SKM-1 treated with dmso at 0.1 percent for 144 hours (cell line): ENCODE results near the gene PDS5B.
"Not testable (repeated sequence)": the region's sequence is repeated elsewhere in the genome, so short reads cannot be mapped to it uniquely, and the experiment has no call there.

ENCODE experiments used
- DNase-seq: peaks from one replicate; lab custom pipeline; 2025; ENCODE audit not compliant: unreplicated experiment; lab: John Stamatoyannopoulos, UW

The PDS5B gene

GRCh38 chr13:32586080-32586900, at the start of gene PDS5B:
TSS of gene PDS5B (plus strand) at chr13:32586452. CDS start at chr13:32648773, 62,321 bp downstream.
- peak; percentile 91 for DNase-seq

- DNase-seq: no peak
These were observed 48.6 kb upstream of the PDS5B start for GRCh38 chr13:32537580-32538142.

GRCh38 chr13:32538143-32538620, 48.1 kb upstream of the PDS5B start:
- DNase-seq: peak; percentile 57

- peak; percentile 93 for DNase-seq
These were observed 47.5 kb upstream of the PDS5B start, which contains the start of gene N4BP2L2 for GRCh38 chr13:32538621-32539246. TSS of gene N4BP2L2 (minus strand) at chr13:32538795. CDS start at chr13:32537027, 1,768 bp downstream.

DNA sequence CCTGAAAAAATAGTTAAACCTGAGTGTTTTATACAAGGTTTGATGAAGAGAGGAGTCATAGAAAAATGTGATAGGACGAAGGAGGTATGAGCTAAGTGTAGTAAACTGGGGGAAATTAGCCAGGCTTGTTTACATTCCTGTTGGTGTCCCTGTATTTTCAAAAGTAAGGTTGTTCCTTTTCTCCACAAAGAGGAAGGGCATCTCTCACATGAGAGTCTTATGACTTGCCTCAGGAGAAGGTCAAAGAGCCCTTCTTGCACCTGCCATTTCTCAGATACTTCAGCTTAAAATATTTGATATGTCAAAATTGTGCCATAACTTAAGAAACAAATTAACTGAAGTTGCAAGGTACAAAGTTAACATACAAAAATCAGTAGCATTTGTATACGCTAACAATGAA, 44.0 kb upstream of the PDS5B start:
- DNase-seq: no peak

- no peak for DNase-seq
These were observed 41.2 kb upstream of the PDS5B start for GRCh38 chr13:32545083-32545482.

DNA sequence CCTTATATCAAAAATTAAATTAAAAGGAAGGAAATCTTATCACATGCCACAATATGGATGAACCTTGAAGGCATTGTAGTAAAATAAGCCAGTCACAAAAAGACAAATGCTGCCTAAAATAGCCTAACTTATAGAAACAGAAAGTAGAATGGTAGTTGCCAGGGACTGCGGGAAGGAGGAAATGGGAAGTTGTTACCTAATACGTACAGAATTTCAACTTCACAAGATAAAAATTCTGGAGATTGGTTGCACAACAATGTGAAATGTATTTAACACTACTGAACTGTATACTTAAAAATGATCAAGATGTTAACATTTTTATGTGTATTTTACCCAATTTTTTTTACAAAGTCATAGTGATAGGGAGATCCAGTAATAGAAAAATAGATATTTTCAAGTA, 37.4 kb upstream of the PDS5B start:
- peak; percentile 61 for DNase-seq

GRCh38 chr13:32549788-32550187, 36.5 kb upstream of the PDS5B start:
- no peak for DNase-seq

DNA sequence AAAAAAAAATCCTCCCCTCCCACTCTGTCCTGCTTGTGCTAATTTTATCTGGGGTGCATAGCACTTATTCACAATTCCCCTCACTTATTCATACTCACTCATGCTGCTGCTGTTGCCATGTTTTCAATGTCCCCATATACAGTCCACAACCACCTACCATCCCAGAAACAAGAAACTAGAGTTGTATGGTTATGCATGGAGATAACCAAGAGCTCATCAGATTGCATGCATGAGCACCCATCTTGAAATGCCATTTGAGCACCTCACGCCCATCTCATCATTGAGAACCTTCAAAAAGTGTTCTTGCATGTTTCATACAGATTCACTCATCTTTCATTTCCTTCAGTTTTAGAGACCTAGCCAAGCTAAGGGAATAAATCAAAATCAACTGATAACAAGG, 32.5 kb upstream of the PDS5B start:
- no peak for DNase-seq

- DNase-seq: no peak
These were observed 30.6 kb upstream of the PDS5B start for GRCh38 chr13:32555613-32556012.

- DNase-seq: not testable (repeated sequence)
These were observed 25.4 kb upstream of the PDS5B start for GRCh38 chr13:32560842-32561241.

GRCh38 chr13:32575687-32576086, 10.6 kb upstream of the PDS5B start:
- not testable (repeated sequence) for DNase-seq

DNA sequence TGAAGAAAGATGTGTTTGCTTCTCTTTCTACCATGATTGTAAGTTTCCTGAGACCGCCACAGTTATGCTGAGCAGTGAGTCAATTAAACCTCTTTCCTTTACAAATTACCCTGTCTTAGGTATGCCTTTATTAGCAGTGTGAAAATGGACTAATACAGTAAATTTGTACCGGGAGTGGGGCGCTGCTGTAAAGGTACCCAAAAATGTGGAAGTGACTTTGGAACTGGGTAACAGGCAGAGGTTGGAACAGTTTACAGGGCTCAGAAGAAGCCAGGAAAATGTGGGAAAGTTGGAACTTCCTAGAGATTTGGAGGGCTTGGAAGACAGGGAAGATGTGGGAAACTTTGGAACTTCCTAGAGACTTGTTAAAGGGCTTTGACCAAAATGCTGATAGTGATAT, 9.2 kb upstream of the PDS5B start:
- no peak for DNase-seq

DNA sequence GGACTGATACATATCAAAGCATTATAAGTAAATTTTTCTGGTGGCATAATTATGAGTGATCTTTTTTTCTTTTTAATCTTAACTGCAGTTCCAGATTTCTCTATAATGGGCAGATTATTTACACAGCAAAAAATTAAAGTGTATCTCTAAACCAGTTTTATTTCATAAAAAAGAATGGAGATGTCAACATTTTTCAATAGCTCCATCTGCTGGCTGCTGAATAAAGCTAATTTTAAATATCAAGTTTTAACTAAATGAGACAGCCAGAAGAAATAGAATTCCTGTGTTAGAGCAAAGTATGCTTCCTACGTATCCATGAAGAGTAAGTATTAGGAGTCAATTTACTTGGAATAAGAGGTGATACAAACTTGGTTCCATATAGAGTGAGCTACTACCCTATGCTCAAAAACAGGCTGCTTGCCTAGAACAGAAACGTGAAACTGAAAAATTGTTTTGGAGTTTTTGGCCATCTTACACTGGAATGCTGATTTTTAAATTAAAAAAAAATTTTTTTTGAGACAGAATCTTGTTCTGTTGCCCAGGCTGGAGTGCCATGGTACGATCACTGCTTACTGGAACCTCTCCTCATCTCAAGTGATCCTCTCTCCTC, 5.0 kb upstream of the PDS5B start:
- peak; percentile 23 for DNase-seq

GRCh38 chr13:32582281-32582680, 4.0 kb upstream of the PDS5B start:
- DNase-seq: no peak

GRCh38 chr13:32582991-32583390, 3.3 kb upstream of the PDS5B start:
- no peak for DNase-seq

GRCh38 chr13:32585550-32586079, 637 bp upstream of the PDS5B start:
- DNase-seq: no peak

- DNase-seq: peak; percentile 26
These were observed 959 bp downstream of the PDS5B start for GRCh38 chr13:32587011-32587810.

- DNase-seq: peak; percentile 44
These were observed 1.5 kb downstream of the PDS5B start for GRCh38 chr13:32587811-32588170.

GRCh38 chr13:32588736-32589135, 2.5 kb downstream of the PDS5B start:
- no peak for DNase-seq
